K562 (cell line): Measurements from ENCODE around the gene NACA.

Experiments used
- BMI1 ChIP-seq: fragments of 150-350 bp; IDR thresholded peaks from 2 replicates; pipeline ENCODE4 v1.6.1; 2014; ENCODE audit warnings: low read length
- CEBPB ChIP-seq: fragments of 450-650 bp; IDR thresholded peaks from 2 replicates; pipeline ENCODE4 v1.6.1; 2016; ENCODE audit warnings: missing genetic modification characterization, missing compliant biosample characterization
- ESRRA ChIP-seq: fragments of 450-650 bp; IDR thresholded peaks from 2 replicates; pipeline ENCODE4 v1.6.1; 2014; ENCODE audit warnings: low read depth, mild to moderate bottlenecking, moderate library complexity, borderline replicate concordance
- HIVEP1 ChIP-seq: fragments of 250-450 bp; sonication (Bioruptor Pico); IDR thresholded peaks from 2 replicates; pipeline ENCODE4 v1.4.0; 2020; ENCODE audit warnings: mild to moderate bottlenecking
- HMG20A ChIP-seq: fragments of 450-650 bp; formaldehyde crosslinking; conservative IDR thresholded peaks from 2 replicates; pipeline ENCODE4 v1.4.0; 2020; ENCODE audit warnings: mild to moderate bottlenecking, mixed read lengths
- NCOR1 ChIP-seq: fragments of 450-650 bp; IDR thresholded peaks from 2 replicates; pipeline ENCODE4 v1.6.1; 2016; ENCODE audit warnings: mild to moderate bottlenecking, moderate library complexity
- PHF21A ChIP-seq: fragments of 450-650 bp; IDR thresholded peaks from 2 replicates; pipeline ENCODE4 v1.6.1; 2017; ENCODE audit warnings: low read depth, borderline replicate concordance
- POLR2A ChIP-seq: fragments of 450-650 bp; conservative IDR thresholded peaks from 2 replicates; pipeline ENCODE4 v1.6.1; 2016
- POLR2AphosphoS5 ChIP-seq: IDR thresholded peaks from 2 replicates; pipeline ENCODE4 v1.6.1; 2011; ENCODE audit warnings: mild to moderate bottlenecking, low read depth, low read length, moderate library complexity; ENCODE audit not compliant: control insufficient read depth, insufficient read depth
- PRDM10 ChIP-seq: fragments of 450-650 bp; IDR thresholded peaks from 2 replicates; pipeline ENCODE4 v1.6.1; 2018; ENCODE audit not compliant: partially characterized antibody
- RBBP5 ChIP-seq: fragments of 200-600 bp; sonication (generic); IDR thresholded peaks from 2 replicates; pipeline ENCODE4 v1.6.1; 2012; ENCODE audit warnings: borderline replicate concordance, mild to moderate bottlenecking, low read length, control low read depth, inconsistent platforms; ENCODE audit not compliant: insufficient read depth, poor library complexity, severe bottlenecking
- SRSF9 ChIP-seq: fragments of 200-400 bp; formaldehyde crosslinking; IDR thresholded peaks from 2 replicates; pipeline ENCODE4 v1.6.1; 2017; ENCODE audit warnings: low read depth, low read length, borderline replicate concordance
- ZNF121 ChIP-seq: sonication (generic); formaldehyde crosslinking; conservative IDR thresholded peaks from 2 replicates; pipeline ENCODE4 v1.8.0; 2022; ENCODE audit warnings: missing genetic modification reagents
- ZNF785 ChIP-seq: fragments of 250-450 bp; sonication (Bioruptor Pico); IDR thresholded peaks from 2 replicates; pipeline ENCODE4 v1.4.0; 2020; ENCODE audit warnings: mild to moderate bottlenecking

DNA sequence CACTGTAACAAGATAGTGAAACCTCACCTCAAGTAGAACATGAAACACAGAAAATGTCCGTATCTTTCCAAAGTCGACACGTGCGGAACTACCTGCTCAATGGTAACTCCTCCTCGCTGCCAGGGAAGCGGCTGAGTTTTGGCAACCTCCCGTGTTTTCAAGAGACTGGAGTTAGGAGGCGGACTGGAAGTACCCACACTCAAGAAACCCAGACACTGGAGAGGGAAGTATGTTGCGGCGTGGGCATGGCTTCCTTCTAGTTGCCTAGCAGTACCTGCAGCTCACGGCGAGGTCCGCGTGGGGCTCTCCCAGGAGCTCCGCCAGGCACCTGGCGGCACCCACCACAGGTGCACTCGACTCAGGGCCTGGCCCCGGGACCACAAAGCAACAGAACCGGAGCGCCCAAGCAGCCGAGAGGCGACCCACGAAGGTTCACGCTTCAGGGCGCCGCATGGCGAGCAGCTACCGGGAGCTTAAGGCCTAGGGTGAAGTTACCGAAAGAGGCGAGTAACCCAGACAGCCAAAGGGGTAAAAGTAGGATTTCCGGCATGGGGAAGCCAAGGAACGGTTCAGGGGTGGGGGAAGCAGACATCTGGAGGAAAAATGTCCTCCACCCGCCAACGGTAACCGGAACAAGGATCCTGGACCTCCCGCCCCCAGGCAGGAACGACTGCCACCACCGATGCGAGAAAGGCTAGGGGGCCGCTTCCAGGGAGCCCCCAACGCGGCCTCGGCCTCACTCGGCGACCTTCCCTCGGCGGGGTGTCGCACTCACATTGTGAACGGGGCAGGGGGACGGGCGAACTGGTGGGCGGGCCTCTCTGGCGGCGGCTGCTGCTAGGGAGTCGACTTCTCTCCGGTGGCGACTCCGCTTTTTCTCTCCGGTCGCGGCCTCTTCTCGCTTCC is 37.6 kb downstream of the NACA start:
- TF ChIP-seq ZNF121 (CRISPR knock-in tag) (no peak), POLR2AphosphoS5 (no peak), HIVEP1 (CRISPR knock-in tag) (no peak), BMI1 (no peak), PHF21A (no peak; the same call in 1 of the 2 replicates), RBBP5 (peak; percentile 82), ZNF785 (CRISPR knock-in tag) (no peak), POLR2A (no peak; the same call in 1 of the 2 replicates), ESRRA (0 out of 2 replicates have a peak, but pooled peaks have one; percentile 10), PRDM10 (no peak), NCOR1 (no peak), SRSF9 (no peak), HMG20A (CRISPR knock-in tag) (no peak), CEBPB (no peak)
